HG03066 (cell line): ENCODE data around the gene COPRS.

ENCODE experiments used
- ATAC-seq: cut with Tn5 transposase; IDR thresholded peaks from one replicate; pipeline ENCODE4 v1.9.1; 2021; ENCODE audit warnings: low read depth; ENCODE audit not compliant: unreplicated experiment

The COPRS gene

GRCh38 chr17:31858642-31859486 lies at the start of gene COPRS:
COPRS (minus strand) TSS chr17:31859244; CDS start chr17:31859199, 45 bp downstream.
- ATAC-seq = peak; percentile 67

GRCh38 chr17:31908386-31908785 lies 49.3 kb upstream of the COPRS start:
- no peak for ATAC-seq

- ATAC-seq = no peak
Observed at GRCh38 chr17:31907342-31907962, 48.4 kb upstream of the COPRS start.

- ATAC-seq = no peak
Observed at GRCh38 chr17:31903401-31903800, 44.4 kb upstream of the COPRS start.

GRCh38 chr17:31902693-31903092 lies 43.6 kb upstream of the COPRS start:
- ATAC-seq = no peak

GRCh38 chr17:31900877-31901276 lies 41.8 kb upstream of the COPRS start:
- ATAC-seq = no peak

- no peak for ATAC-seq
Observed at GRCh38 chr17:31888124-31888523, 29.1 kb upstream of the COPRS start.

GRCh38 chr17:31882571-31882970 lies 23.5 kb upstream of the COPRS start:
- no peak for ATAC-seq

- ATAC-seq = no peak
Observed at GRCh38 chr17:31880311-31880710, 21.3 kb upstream of the COPRS start.

GRCh38 chr17:31878703-31879073 lies 19.6 kb upstream of the COPRS start:
- ATAC-seq = no peak

- no peak for ATAC-seq
Observed at GRCh38 chr17:31877911-31878702, 19.1 kb upstream of the COPRS start.

- ATAC-seq = no peak
Observed at GRCh38 chr17:31877341-31877740, 18.3 kb upstream of the COPRS start.

GRCh38 chr17:31875081-31875480 lies 16.0 kb upstream of the COPRS start:
- ATAC-seq = no peak

- no peak for ATAC-seq
Observed at GRCh38 chr17:31869797-31870568, 10.9 kb upstream of the COPRS start.

GRCh38 chr17:31869031-31869430 lies 10.0 kb upstream of the COPRS start:
- no peak for ATAC-seq

GRCh38 chr17:31859487-31860008 lies 504 bp upstream of the COPRS start:
- ATAC-seq = no peak

GRCh38 chr17:31857920-31858641 lies 963 bp downstream of the COPRS start:
- peak; percentile 28 for ATAC-seq

GRCh38 chr17:31856750-31857149 lies 2.3 kb downstream of the COPRS start:
- no peak for ATAC-seq

- ATAC-seq = no peak
Observed at GRCh38 chr17:31854672-31855071, 4.4 kb downstream of the COPRS start.
